ENCODE results near the gene TUBAL3. TPM values are rescaled to one million over a fixed set of nuclear protein-coding genes. Genes with fewer than 3 reads are reported as not detected.

TUBAL3 gene
- total RNA-seq, 3 donors from 2014 or later: 1.6 to 1.9 TPM; not detected in 1

- no peak for DNase-seq (ENCODE audit: low spot score in 2 of 2)
- no peaks in the 10 kb centered on the region for H3K36me3 ChIP-seq
- H3K9me3 ChIP-seq: no peaks in the 10 kb centered on the region
- intact Hi-C loops (cut with DNase I; ENCODE audit: low total_unique reads): no loop called here
- TF ChIP-seq POLR2AphosphoS5 (IDR thresholded peaks at IDR 0.05) (no peak), CTCF (IDR thresholded peaks at IDR 0.05) (no peak)
- H3K4me1 ChIP-seq: no peaks in the 10 kb centered on the region
- no peak overlapping the region for H3K4me3 ChIP-seq
- no peak overlapping the region for H3K27ac ChIP-seq
- no peaks in the 10 kb centered on the region for H3K27me3 ChIP-seq
Measured at GRCh38 chr10:5370493-5371352, 33.9 kb downstream of the TUBAL3 start.

GRCh38 chr10:5369362-5370158 lies 35.1 kb downstream of the TUBAL3 start:
- no peaks in the 10 kb centered on the region for H3K27me3 ChIP-seq

GRCh38 chr10:5365928-5366327 lies 38.7 kb downstream of the TUBAL3 start:
- no peak for TF ChIP-seq POLR2AphosphoS5 (IDR thresholded peaks at IDR 0.05)
- H3K4me3 ChIP-seq: no peak overlapping the region
- no peaks in the 10 kb centered on the region for H3K9me3 ChIP-seq
- no peaks in the 10 kb centered on the region for H3K36me3 ChIP-seq
- H3K4me1 ChIP-seq: no peaks in the 10 kb centered on the region
- no peak overlapping the region for H3K27ac ChIP-seq
- intact Hi-C loops (cut with DNase I; ENCODE audit: low total_unique reads): no loop called here
- DNase-seq (ENCODE audit: low spot score in 2 of 2): no peak
- peaks cover 0 to 4% of the 10 kb centered on the region in 2 donors for H3K27me3 ChIP-seq

More at GRCh38 chr10:5369362-5370158, 35.1 kb downstream of the TUBAL3 start:
- TF ChIP-seq CTCF (IDR thresholded peaks at IDR 0.05) (no peak), POLR2A (IDR thresholded peaks at IDR 0.05) (no peak), POLR2AphosphoS5 (IDR thresholded peaks at IDR 0.05) (no peak)
- H3K9me3 ChIP-seq: no peaks in the 10 kb centered on the region
- no peak overlapping the region for H3K27ac ChIP-seq
- no peak for DNase-seq (ENCODE audit: low spot score in 2 of 2)
- intact Hi-C loops (cut with DNase I; ENCODE audit: low total_unique reads): no loop called here
- H3K4me3 ChIP-seq: no peak overlapping the region
- H3K36me3 ChIP-seq: no peaks in the 10 kb centered on the region
- H3K4me1 ChIP-seq: no peaks in the 10 kb centered on the region

GRCh38 chr10:5364890-5365338 lies 39.7 kb downstream of the TUBAL3 start, which contains the start of gene UCN3:
Gene UCN3 (plus strand): TSS chr10:5364966. CDS start chr10:5373721, 8,755 bp downstream.
- no peaks in the 10 kb centered on the region for H3K36me3 ChIP-seq
- intact Hi-C loops (cut with DNase I; ENCODE audit: low total_unique reads): no loop called here
- no peaks in the 10 kb centered on the region for H3K4me1 ChIP-seq
- H3K9me3 ChIP-seq: no peaks in the 10 kb centered on the region
- TF ChIP-seq POLR2A (IDR thresholded peaks at IDR 0.05) (no peak), POLR2AphosphoS5 (IDR thresholded peaks at IDR 0.05) (no peak), CTCF (IDR thresholded peaks at IDR 0.05) (no peak)
- peaks cover 0 to 4% of the 10 kb centered on the region in 2 donors for H3K27me3 ChIP-seq
- no peak for DNase-seq (ENCODE audit: low spot score in 2 of 2)
- H3K27ac ChIP-seq: no peak within 1 kb of the TSS
- no peak within 1 kb of the TSS for H3K4me3 ChIP-seq

- H3K27me3 ChIP-seq: peaks cover 0 to 4% of the 10 kb centered on the region in 2 donors
Measured at GRCh38 chr10:5364374-5364773, 40.3 kb downstream of the TUBAL3 start.

More at GRCh38 chr10:5364374-5364773, 40.3 kb downstream of the TUBAL3 start:
- TF ChIP-seq POLR2A (IDR thresholded peaks at IDR 0.05): no peak
- TF ChIP-seq CTCF (IDR thresholded peaks at IDR 0.05): no peak
- no peak for TF ChIP-seq POLR2AphosphoS5 (IDR thresholded peaks at IDR 0.05)
- no peaks in the 10 kb centered on the region for H3K4me1 ChIP-seq
- DNase-seq (ENCODE audit: low spot score in 2 of 2): no peak
- H3K4me3 ChIP-seq: no peak overlapping the region
- intact Hi-C loops (cut with DNase I; ENCODE audit: low total_unique reads): no loop called here
- H3K36me3 ChIP-seq: no peaks in the 10 kb centered on the region
- no peaks in the 10 kb centered on the region for H3K9me3 ChIP-seq
- no peak overlapping the region for H3K27ac ChIP-seq
